Measurements from ENCODE around the gene SLC1A4. TPM values are rescaled to one million over a fixed set of nuclear protein-coding genes. Genes with fewer than 3 reads are reported as not detected.

SLC1A4 gene
- total RNA-seq, 4 donors from 2014 or later = 12.9 to 39.5 (median 29.0) TPM

- Histone ChIP-seq H3K27me3 (no peaks in the 10 kb centered on the region), H3K4me1 (peaks cover 74% of the 10 kb centered on the region), H3K27ac (peak overlapping the region; percentile 46), H3K36me3 (no peaks in the 10 kb centered on the region), H3K4me3 (no peak overlapping the region), H3K9me3 (no peaks in the 10 kb centered on the region)
- WGBS = 52% methylated on average over 1 of the region's 1 CpG
- TF ChIP-seq EP300 (IDR thresholded peaks at IDR 0.05) = no peak
- TF ChIP-seq POLR2AphosphoS5 (IDR thresholded peaks at IDR 0.05) = no peak
- TF ChIP-seq CTCF (IDR thresholded peaks at IDR 0.05) = no peak
- no peak for TF ChIP-seq POLR2A (IDR thresholded peaks at IDR 0.05)
- DNase-seq (ENCODE audit: low spot score in 2 of 2) = no peak
Measured at GRCh38 chr2:65059071-65059470, 69.9 kb downstream of the SLC1A4 start.

- WGBS = 73% methylated on average over 7 of the region's 7 CpGs
- H3K9me3 ChIP-seq = no peaks in the 10 kb centered on the region
- H3K27ac ChIP-seq = peak overlapping the region; percentile 76
- no peak overlapping the region for H3K4me3 ChIP-seq
- H3K36me3 ChIP-seq = no peaks in the 10 kb centered on the region
- H3K4me1 ChIP-seq = peaks cover 89% of the 10 kb centered on the region
- no peaks in the 10 kb centered on the region for H3K27me3 ChIP-seq
- DNase-seq (ENCODE audit: low spot score in 2 of 2) = no peak
- no peak for TF ChIP-seq EP300 (IDR thresholded peaks at IDR 0.05)
Measured at GRCh38 chr2:65061146-65061909, 72.1 kb downstream of the SLC1A4 start.

- no peak for DNase-seq (ENCODE audit: low spot score in 2 of 2)
- Histone ChIP-seq H3K9me3 (no peaks in the 10 kb centered on the region), H3K4me3 (no peak overlapping the region), H3K27ac (peak overlapping the region; percentile 76), H3K4me1 (peaks cover 90% of the 10 kb centered on the region), H3K36me3 (no peaks in the 10 kb centered on the region), H3K27me3 (no peaks in the 10 kb centered on the region)
- TF ChIP-seq CTCF (IDR thresholded peaks at IDR 0.05) (no peak), POLR2AphosphoS5 (IDR thresholded peaks at IDR 0.05) (no peak), EP300 (IDR thresholded peaks at IDR 0.05) (no peak), POLR2A (IDR thresholded peaks at IDR 0.05) (no peak)
- WGBS = 77% methylated on average over 8 of the region's 8 CpGs
Measured at GRCh38 chr2:65061910-65062339, 72.7 kb downstream of the SLC1A4 start.

GRCh38 chr2:65062843-65063825 is 73.9 kb downstream of the SLC1A4 start:
- no peak for DNase-seq (ENCODE audit: low spot score in 2 of 2)
- 58% methylated on average over 13 of the region's 13 CpGs for WGBS
- Histone ChIP-seq H3K27ac (no peak overlapping the region), H3K36me3 (no peaks in the 10 kb centered on the region), H3K4me1 (peaks cover 90% of the 10 kb centered on the region), H3K27me3 (no peaks in the 10 kb centered on the region), H3K4me3 (no peak overlapping the region), H3K9me3 (no peaks in the 10 kb centered on the region)
- TF ChIP-seq CTCF (IDR thresholded peaks at IDR 0.05) (no peak), POLR2AphosphoS5 (IDR thresholded peaks at IDR 0.05) (no peak), EP300 (IDR thresholded peaks at IDR 0.05) (no peak), POLR2A (IDR thresholded peaks at IDR 0.05) (no peak)

- Histone ChIP-seq H3K4me3 (peak overlapping the region; percentile 13), H3K4me1 (peaks cover 94% of the 10 kb centered on the region), H3K27ac (peak overlapping the region; percentile 68), H3K36me3 (no peaks in the 10 kb centered on the region), H3K9me3 (no peaks in the 10 kb centered on the region), H3K27me3 (no peaks in the 10 kb centered on the region)
- peak in 1 of 2 donors; percentile 86 for DNase-seq (ENCODE audit: low spot score in 2 of 2)
- TF ChIP-seq POLR2A (IDR thresholded peaks at IDR 0.05) (no peak), EP300 (IDR thresholded peaks at IDR 0.05) (no peak), CTCF (IDR thresholded peaks at IDR 0.05) (peak; percentile 70 to 72), POLR2AphosphoS5 (IDR thresholded peaks at IDR 0.05) (peak in 1 of 3 donors; percentile 11)
- WGBS = 19% methylated on average over 14 of the region's 14 CpGs
Measured at GRCh38 chr2:65064728-65065552, 75.7 kb downstream of the SLC1A4 start.
